Activated CD8-positive, alpha-beta memory T cell treated with anti-CD3 and anti-CD28 coated beads, Interleukin-2, amount 50 U/mL, for 1 hour (primary cell): ENCODE results near the gene PRR19.
A peak's percentile ranks its signal among the peaks of the same experiment; 100 is the strongest.

Experiments
- DNase-seq: peaks from one replicate; pipeline ENCODE4 v3.0.0-alpha.2; 2020; ENCODE audit errors: extremely low read depth

Gene PRR19

GRCh38 chr19:42271861-42272534 is 29.9 kb upstream of the PRR19 start:
- DNase-seq = no peak

- no peak for DNase-seq
Observed at GRCh38 chr19:42272535-42272897, 29.4 kb upstream of the PRR19 start.

DNA sequence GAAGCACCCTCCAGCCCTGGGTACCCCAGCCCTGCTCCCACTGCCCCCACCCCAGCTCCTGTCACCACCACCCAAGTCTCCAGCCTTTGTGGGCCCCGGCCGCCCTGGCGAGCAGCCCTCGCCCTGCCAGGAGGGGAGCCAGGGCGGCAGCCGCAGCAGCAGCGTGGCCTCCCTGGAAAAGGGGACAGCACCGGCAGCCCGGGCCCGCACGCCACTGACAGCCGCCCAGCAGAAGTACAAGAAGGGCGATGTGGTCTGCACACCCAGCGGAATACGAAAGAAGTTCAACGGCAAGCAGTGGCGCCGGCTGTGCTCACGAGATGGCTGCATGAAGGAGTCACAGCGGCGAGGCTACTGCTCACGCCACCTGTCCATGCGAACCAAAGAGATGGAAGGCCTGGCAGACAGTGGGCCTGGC is 28.9 kb upstream of the PRR19 start:
- no peak for DNase-seq

- DNase-seq = no peak
Observed at GRCh38 chr19:42273407-42274064, 28.4 kb upstream of the PRR19 start.

DNA sequence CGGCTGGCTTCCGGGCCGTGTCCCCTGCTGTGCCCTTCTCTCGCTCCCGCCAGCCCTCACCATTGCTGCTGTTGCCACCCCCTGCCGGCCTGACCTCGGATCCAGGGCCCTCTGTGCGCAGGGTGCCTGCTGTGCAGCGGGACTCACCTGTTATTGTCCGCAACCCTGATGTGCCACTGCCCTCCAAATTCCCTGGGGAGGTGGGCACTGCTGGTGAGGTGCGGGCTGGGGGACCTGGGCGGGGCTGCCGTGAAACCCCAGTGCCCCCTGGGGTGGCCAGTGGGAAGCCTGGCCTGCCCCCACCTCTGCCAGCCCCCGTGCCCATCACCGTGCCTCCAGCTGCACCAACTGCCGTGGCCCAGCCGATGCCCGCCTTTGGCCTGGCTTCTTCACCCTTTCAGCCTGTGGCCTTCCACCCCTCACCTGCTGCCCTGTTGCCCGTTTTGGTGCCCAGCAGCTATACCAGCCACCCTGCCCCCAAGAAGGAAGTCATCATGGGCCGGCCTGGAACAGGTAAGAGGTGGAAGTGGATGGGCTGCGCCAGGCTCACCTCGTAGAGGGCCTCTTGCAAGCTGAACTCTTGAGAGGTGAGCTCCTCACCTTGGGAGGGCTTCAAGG is 27.8 kb upstream of the PRR19 start:
- DNase-seq = no peak

- no peak for DNase-seq
Observed at GRCh38 chr19:42275103-42275502, 26.8 kb upstream of the PRR19 start.

GRCh38 chr19:42275517-42275916 is 26.4 kb upstream of the PRR19 start:
- no peak for DNase-seq

DNA sequence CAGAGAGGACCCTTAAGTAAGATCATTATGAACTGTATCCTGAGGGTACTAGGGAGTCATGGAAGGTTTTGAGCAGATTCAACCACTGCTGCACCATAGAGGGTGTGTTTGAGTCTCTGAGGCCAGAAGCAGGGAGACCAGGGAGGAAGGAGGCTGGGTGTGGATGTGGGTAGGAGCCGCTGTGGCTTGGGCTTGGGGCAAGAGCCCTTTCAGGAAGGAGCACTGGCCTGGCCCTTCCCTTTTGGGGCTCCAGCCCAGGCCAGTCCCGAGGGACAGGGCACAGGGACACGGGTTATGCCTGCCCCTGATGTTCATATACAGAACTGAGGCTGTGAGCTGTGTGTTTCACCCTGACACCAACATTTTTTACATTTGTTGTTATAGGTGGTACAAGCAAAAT is 25.6 kb upstream of the PRR19 start:
- no peak for DNase-seq

DNA sequence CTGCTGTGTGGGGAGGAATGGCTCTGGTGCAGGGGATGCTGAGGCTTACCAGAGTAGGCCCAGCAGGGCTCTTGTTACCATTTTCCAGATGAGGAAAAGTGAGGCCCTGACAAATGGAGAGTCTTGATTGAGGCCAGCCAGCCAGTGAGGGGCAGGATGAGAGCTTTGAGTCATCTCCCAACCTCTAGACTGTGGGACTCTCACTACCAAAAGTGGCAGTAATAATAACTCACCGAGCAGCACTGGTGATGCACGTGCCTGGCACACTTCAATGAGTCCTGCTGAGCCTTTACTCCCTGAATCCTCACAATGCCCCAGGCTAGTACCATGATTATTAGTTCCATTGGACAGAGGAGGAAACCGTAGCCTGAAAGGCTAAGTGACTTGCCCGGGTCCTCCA is 25.1 kb upstream of the PRR19 start:
- DNase-seq = no peak

- no peak for DNase-seq
Observed at GRCh38 chr19:42277821-42278451, 24.0 kb upstream of the PRR19 start.

GRCh38 chr19:42278452-42279154 is 23.3 kb upstream of the PRR19 start:
- DNase-seq = no peak

DNA sequence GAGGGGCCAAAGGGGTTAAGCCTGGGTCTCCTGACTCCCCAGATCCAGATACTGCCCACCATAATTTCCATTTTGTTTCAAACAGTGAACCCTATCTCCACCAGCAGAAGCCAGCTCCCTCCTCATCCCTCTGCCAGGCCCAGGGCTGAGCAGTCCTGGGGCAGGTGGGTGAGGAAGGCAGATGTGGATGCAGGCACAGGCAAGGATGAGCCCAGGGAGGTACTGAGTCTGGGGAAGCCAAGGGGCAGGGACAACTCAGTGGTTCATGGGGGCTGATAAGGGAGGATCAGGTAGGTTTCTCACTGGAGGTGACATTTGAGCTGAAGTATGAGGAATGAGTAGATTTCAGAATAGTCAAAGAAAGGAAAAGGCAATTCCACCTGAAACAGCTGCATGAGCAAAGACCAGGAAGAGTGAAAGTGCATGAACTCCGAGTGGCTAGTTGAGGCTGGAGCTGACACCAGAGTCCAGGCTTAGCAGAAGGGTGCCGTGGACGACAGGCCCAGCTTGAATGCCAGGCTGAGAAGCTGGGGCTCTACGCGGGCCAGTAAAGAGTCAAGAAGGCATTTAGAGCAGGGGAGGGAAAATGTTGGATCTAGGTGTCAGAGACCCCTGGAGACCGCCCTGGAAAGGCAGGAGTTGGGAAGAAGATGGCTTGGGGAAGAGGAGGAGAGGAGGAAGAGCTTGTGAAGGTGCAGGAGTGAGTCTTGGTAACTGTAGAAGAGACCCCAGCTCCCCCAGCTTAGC is 22.6 kb upstream of the PRR19 start:
- no peak for DNase-seq

DNA sequence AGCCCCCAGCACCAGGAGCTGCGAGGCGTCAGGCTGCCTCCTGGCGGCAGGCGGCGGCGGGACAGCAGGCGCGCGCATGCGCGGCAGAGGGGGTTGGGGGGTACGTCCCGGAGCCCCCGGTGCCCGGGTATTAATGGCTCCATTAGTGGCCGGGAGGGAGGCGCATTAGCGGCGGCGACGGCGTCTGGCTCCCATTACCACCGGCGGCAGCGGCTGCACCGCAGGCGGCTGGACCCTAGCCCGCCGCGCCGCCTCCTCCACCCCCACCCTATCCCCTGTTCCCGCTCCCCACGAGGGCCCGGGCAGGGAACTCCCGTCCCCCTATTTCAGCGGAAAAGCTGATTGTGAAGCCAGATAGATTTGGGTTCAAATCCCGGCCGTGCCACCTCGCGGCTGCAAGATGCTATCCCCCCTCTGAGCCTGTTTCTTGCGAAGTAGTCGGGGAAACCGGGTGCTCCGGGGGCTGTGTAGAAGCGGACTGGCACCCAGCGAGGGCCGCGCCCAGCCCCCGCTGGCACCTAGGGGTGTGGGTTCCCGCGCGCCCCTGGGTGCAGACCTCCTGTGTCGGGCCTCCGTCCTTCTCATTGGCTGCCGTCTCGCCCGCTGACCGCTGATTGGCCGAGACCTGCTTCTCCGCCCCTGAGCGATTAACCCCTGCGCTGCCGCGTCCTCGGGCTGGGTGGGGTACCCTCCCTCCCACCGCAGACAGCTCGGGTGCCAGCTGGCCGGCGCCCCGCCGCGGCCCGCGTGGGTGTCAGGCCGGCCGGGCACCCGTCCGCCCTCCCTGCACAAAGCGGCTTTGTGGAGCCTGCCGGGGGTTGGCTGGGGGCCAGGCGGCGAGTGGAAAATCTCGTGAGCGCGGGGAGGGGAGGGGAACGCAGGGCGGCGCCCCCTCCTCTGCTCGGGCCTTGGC is 21.8 kb upstream of the PRR19 start:
- peak; percentile 55 for DNase-seq

GRCh38 chr19:42280815-42281145 is 21.2 kb upstream of the PRR19 start:
- no peak for DNase-seq

DNA sequence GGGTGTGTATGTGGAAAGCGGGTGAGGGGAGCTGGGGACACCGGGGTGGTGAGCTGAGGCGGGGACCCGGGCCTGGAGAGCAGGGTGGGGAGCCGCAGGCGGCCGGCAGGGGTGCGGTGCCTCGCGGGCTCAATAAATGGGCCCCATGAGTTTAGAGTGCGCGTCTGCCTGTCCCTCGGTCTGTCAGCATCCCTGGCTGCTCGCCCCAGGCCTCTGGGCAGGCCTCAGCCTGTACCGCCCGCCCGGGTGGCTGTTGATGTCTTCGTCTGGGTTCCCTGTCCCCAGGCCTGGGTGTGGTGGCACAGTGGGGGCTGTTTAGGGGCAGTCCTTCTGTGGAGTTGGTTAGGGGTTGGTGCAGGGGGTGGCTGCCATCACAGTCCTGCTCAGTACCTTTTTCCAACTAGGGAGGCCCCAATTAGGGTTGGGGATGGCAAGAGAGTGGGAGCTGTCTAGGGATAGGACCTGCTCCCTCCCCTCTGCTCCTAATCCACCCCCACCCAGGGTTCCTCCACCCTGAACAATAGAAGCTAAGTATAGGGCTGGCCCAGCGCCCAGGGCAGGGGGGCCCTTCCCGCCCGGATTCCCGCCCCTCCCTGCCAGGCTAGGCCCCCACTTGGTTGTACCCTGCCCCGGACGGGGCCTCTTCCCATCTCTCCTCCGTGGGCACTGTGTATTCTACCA is 20.6 kb upstream of the PRR19 start:
- no peak for DNase-seq

DNA sequence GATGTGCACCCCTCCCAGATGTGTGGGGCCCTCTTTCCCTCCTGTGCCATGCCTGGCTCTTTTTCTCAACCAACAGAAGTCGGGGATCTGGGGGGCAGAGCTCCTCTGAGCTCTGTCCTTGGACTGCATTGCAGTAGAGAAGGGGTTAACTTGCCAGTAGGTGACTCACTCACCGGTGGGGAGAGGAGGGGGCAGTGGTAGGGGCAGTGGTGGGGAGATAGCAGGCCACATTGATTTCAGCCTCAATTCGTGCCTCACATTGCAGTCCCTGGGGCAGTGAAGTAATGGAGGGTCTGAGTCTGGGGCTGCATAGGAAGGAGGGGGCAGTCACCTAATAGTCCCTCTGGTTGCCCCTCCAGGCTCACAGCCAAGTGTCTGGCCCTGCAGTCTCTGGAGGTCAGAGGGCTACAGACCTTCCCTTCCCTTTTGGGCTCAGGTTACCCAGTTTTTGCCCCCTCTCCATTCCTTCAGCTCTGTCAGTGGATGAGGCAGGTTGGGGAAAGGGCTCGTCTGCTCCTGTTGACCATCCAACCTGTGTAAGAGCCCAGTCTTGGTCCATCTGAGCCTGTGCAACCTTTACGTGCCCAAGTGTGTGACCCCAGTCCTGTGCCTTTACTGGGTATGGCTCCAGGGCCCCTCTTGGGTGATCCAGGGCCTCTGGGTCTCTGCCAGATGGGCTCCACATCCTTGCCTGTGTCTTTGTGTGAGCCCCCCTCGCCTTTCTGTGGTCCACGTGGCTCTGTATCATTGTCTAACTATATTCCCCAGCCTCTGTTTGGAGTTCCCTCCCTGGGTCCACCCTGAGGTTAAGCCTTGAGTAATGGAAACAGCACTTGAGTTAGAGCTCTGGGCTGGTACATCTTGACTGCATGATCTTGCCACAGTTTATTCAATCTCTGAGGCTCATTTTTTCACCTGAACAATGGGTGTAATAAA is 19.8 kb upstream of the PRR19 start:
- DNase-seq = no peak

DNA sequence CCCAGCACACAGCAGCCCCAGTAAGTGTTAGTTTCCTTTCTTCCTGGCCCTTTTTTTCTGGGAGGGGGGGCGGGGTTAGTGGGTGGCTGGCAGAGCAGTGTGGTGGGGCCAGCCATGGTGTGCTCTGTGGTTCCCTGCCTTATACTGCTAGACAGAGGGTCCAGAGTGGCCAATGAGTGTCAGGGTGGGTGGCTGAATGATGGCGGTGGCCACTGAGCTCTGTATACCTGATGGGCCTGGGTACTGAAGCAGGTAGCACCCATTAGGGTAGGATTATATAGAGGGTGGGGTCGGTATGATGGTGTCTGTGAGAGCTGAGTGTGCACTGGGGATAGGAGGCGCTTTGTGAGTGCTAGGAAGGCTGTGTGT is 19.1 kb upstream of the PRR19 start:
- no peak for DNase-seq

GRCh38 chr19:42283188-42284065 is 18.5 kb upstream of the PRR19 start:
- DNase-seq = peak; percentile 84
